Measurements from ENCODE around the gene TSPYL1.

GRCh38 chr6:116290799-116291198, 11.1 kb upstream of the TSPYL1 start:
- TF ChIP-seq YY1 (IDR thresholded peaks at IDR 0.05): no peak
- TF ChIP-seq CTCF (IDR thresholded peaks at IDR 0.05; ENCODE audit: low read depth, low read length, missing input control): no peak
- TF ChIP-seq GABPA (IDR thresholded peaks at IDR 0.05 in 1 of 2, conservative IDR thresholded peaks at IDR 0.05 in 1 of 2): no peak
- TF ChIP-seq MAX (IDR thresholded peaks at IDR 0.05): no peak
- TF ChIP-seq HNF4G (IDR thresholded peaks at IDR 0.05): no peak
- no peak for TF ChIP-seq REST (IDR thresholded peaks at IDR 0.05)
- no peak for TF ChIP-seq RAD21 (IDR thresholded peaks at IDR 0.05)

Measured in liver (tissue), 3 donors.